ENCODE data around the gene RAB3GAP1.
"Not testable (repeated sequence)": the region's sequence is repeated elsewhere in the genome, so short reads cannot be mapped to it uniquely, and the experiment has no call there.

The RAB3GAP1 gene

DNA sequence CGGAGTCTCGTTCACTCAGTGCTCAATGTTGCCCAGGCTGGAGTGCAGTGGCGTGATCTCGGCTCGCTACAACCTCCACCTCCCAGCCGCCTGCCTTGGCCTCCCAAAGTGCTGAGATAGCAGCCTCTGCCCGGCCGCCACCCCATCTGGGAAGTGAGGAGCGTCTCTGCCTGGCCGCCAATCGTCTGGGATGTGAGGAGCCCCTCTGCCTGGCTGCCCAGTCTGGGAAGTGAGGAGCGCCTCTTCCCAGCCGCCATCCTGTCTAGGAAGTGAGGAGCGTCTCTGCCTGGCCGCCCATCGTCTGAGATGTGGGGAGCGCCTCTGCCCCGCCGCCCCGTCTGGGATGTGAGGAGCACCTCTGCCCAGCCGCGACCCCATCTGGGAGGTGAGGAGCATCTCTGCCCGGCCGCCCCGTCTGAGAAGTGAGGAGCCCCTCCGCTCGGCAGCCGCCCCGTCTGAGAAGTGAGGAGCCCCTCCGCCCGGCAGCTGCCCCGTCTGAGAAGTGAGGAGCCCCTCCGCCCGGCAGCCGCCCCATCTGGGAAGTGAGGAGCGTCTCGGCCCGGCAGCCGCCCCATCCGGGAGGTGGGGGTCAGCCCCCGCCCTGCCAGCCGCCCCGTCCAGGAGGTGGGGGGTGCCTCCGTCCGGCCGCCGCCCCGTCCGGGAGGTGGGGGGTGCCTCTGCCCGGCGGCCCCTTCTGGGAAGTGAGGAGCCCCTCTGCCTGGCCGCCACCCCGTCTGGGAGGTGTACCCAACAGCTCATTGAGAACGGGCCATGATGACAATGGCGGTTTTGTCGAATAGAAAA is 53.6 kb downstream of the RAB3GAP1 start:
- DNase-seq: not testable (repeated sequence)

GRCh38 chr2:135113322-135113721 is 61.2 kb downstream of the RAB3GAP1 start:
- DNase-seq: no peak

- DNase-seq: no peak
Measured at GRCh38 chr2:135119582-135119981, 67.5 kb downstream of the RAB3GAP1 start.

DNA sequence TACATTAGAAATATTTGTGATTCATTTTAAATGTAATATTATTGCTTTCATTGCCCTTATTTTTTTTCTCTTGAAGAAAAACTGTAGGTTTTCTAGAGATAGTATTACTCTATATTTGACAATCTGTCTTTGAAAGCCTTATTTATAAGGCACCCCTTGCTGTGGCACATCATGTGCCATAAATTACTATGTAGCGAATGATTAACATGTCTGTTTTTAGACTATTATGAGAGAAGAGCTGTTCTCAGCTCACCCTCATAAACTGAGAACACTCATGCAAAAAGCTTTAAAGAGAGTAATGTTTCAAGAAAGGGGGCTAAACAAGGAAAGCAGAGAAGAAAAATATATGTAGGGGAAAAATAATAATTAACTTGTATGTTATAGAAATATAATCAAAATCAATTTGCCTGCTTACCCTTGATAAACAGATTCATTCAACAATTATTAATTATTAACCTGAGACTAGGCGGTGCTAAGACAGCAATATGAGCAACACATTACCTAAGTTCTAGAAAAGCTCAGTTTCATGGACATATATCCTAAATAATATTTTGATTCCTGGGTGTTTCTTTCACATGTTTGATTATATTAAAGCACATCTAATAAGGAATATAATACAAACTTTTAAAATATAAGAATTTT is 69.0 kb downstream of the RAB3GAP1 start:
- no peak for DNase-seq

- DNase-seq: not testable (repeated sequence)
Measured at GRCh38 chr2:135121658-135122039, 69.6 kb downstream of the RAB3GAP1 start.

GRCh38 chr2:135124924-135125886 is 73.1 kb downstream of the RAB3GAP1 start:
- no peak for DNase-seq

DNA sequence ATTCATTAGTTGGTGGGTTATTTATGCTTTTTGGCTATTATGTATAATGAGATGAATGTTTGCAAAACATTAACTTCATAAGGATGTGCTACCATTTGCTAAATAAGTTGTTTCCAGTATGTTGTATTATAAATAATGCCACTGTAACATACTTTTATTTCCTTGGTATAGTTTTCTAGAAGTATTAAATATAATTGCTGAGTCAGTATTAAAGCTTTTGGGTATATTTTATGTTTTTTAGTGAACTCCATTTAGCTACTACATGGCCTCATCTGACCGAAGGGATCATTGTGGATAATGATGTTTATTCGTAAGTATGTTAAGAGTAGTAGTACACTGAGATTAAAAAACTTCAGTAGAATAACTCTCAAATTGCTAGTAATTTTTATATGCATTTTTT is 73.8 kb downstream of the RAB3GAP1 start:
- DNase-seq: no peak

DNA sequence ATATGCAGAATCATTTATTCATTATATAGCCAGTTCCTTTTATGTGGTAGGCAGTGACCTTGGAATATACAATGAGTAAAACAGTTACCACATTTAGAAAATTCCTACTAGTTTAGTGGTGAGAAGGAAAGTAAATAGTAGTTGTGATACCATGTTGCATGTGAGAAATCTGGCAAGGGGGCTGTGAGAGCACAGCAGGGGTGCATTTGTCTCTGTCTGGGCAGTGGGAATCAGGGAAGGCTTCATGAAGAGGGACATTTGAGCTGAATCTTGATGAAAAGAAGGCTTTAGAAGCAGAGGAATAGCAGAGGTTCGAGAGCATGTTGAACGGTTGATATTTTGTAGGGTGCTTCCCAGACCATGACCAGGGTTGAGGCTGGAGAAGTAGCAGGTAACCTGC is 78.7 kb downstream of the RAB3GAP1 start:
- DNase-seq: no peak

DNA sequence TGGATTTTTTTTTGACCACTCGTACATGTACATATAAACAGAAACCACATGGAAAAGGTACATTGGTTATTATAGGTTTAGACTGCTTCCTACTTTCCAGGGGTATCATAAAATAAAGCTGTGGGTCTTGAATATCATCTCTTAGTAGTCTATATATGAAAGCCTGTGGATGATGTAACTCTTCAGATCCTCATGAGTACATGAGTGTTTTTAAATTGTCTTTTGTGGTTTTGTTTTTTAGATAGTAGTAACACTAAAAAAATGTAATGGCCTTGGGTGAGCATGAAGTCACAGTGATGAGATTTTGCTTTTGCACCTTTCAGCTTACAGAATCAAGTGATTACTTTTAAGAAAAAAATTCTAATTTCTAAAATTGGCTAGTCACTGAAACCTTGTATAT is 80.2 kb downstream of the RAB3GAP1 start:
- DNase-seq: no peak

DNA sequence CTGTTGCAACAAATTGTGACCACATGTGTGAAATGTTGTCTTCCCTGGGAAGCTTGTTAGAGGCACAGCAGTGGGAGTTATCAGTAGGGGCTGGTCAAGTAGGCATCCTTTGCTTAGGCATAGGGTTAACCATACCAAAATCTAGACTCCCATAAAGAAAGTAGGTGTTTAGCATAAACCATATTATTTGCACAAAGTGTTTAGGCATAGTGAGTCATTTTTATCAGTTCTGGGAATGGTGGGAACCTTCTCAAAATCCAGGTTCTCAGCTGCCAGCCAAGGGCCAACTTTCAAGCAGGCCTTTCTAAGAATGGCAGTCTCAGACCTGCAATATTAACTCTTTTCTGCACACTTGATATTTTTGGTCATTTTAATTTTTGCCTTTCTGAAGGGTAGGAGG is 88.5 kb downstream of the RAB3GAP1 start:
- no peak for DNase-seq

- DNase-seq: no peak
Measured at GRCh38 chr2:135142323-135142722, 90.2 kb downstream of the RAB3GAP1 start.

- no peak for DNase-seq
Measured at GRCh38 chr2:135144343-135144742, 92.3 kb downstream of the RAB3GAP1 start.

DNA sequence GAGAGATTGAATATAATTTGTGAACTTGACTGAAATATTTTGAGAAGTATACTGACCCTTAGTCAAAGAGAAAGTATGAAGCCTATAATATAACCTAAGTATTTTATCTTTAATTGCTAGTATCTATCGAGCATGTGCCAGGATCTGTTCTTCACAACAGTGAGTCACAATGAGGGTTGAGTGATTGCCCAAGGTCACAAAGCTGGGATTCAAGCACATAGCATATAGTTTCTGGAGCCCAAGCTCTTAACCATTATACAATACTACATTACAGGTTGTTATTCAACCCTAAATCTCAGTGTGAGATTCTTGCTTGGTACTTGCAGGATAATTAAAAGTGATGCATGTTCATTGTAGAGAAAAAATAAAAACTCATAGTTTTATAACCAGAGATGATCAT is 97.2 kb downstream of the RAB3GAP1 start:
- no peak for DNase-seq

DNA sequence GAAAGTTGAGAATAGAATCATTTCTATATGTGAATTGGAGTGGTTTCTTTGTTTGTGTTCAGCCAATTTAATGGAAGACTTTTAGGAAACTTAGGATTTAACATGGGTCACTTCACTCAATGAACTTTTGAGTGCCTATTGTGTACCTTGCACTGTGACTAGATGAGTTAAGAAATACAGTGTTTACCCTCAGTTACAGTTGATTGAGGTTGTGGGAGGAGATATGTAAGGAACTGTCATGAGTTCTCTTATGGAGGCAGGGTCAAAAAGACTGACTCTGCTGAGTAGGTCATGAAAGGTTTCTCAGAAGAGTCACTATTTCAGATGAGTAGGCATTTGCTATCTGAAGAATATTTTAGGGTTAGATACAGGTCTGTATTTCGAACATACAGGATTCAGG is 98.6 kb downstream of the RAB3GAP1 start:
- no peak for DNase-seq

GRCh38 chr2:135151615-135152014 is 99.5 kb downstream of the RAB3GAP1 start:
- DNase-seq: no peak

GRCh38 chr2:135152361-135152760 is 100.3 kb downstream of the RAB3GAP1 start:
- no peak for DNase-seq

GRCh38 chr2:135154962-135155361 is 102.9 kb downstream of the RAB3GAP1 start:
- DNase-seq: no peak

- DNase-seq: no peak
Measured at GRCh38 chr2:135157856-135158255, 105.8 kb downstream of the RAB3GAP1 start.

DNA sequence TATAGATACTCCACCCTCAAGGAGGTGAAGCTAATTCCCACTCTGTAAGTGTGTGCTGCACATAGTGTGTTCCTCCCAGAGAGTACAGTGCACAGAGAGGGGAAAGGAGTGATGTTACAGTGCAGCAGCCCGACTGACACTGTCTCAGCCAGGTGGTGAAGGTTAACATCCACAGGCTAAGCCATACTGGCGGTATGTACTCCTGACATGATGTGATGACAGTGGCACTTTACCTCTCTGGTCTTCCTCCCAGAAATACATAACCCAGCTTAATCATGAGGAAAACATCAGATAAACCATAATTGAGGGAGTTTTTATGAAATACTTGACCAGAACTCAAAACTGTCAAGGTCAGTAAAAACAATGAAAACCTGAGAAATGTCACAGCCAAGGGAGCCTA is 107.1 kb downstream of the RAB3GAP1 start:
- DNase-seq: no peak

DNA sequence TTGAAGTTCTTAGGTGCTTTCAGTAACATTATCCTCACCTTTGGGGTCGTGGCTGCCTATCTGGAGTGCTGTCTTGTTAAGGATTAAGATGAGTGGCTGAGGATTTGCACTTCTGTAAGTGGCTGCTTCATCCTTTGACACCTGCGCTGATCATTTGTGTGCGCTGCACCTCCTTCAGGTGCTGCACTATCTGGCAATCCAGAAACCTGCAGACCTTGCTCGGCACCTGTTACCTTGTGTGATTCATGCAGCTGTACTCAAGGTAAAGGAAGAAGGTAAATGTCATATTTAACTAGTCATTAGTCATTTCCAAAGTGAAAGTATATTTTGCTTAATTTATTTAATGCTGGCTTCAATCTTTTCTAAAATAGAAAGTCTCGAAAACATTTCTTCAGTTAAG is 110.3 kb downstream of the RAB3GAP1 start:
- DNase-seq: no peak

DNA sequence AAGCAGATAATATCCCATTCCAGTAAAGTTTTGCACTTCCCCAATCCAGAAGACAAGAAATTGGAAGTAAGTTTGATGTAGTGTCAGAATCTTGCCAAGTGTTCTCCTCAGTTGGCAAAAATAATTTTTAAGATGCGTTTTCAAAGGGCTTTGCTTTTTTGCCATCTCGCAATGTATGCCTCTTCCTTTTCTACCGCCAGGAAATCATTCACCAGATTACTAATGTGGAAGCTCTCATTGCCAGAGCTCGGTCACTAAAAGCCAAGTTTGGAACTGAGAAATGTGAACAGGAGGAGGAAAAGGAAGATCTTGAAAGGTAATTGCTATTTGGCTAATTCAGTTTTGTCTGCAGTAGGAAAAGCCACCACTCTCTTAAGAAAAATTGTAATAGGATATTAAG is 110.7 kb downstream of the RAB3GAP1 start:
- DNase-seq: no peak

DNA sequence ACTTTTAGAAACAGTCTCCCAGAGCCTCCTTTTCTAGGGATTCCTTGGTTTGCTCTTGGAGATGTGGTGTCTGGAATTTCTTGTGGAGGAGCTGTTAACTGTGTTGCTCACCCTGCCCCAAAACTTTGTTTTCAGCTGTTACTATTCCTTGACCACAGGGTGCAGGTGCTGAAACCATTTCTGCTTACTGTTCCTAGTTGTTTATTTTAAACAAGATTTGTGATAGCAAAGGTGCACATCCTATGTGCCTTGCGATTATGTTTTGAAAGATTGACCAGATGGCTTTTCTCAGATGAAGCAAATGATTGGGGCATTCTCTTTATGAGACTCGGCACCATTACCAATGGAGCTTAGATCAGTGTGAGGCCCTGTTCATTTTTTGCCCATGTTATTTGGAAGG is 111.2 kb downstream of the RAB3GAP1 start:
- no peak for DNase-seq

GRCh38 chr2:135163901-135164300 is 111.8 kb downstream of the RAB3GAP1 start:
- DNase-seq: no peak
